ENCODE data around the gene ZNF324. TPM values are rescaled to one million over a fixed set of nuclear protein-coding genes. Genes with fewer than 3 reads are reported as not detected.
A peak's percentile ranks its signal among the peaks of the same experiment; 100 is the strongest.
"Not testable (repeated sequence)": the region's sequence is repeated elsewhere in the genome, so short reads cannot be mapped to it uniquely, and the experiment has no call there.

The ZNF324 gene
- 14.9 and 15.5 TPM in 2 replicates for total RNA-seq (2014; rRNA removed)
- polyA plus RNA-seq (2012), result 6.0 TPM

- DNase-seq (ENCODE audit: low read depth), result peak; percentile 91
Measured at GRCh38 chr19:58466760-58467589, at the start of gene ZNF324. Gene ZNF324 (plus strand): TSS chr19:58467080. CDS start chr19:58469186, 2,106 bp downstream.

DNA sequence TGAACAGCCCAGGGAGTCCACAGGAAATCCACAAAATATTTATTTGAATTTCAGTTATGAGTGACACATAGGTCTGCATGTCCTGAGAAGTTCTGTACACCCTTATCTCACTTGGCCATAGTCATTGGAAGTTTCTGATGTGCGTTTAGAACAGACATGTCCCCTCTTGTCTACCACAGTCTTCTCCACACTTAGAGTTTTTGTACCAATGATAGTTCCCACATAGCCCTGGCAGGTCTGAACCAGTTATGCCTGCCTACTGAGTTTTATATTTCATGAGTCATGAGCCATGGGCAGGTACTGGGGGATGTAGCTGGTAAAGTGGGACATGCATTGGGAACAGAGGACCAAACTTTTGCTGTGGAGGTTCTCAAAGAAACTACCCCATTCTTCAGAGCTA lies 38.3 kb upstream of the ZNF324 start:
- DNase-seq (ENCODE audit: low read depth), result no peak

DNA sequence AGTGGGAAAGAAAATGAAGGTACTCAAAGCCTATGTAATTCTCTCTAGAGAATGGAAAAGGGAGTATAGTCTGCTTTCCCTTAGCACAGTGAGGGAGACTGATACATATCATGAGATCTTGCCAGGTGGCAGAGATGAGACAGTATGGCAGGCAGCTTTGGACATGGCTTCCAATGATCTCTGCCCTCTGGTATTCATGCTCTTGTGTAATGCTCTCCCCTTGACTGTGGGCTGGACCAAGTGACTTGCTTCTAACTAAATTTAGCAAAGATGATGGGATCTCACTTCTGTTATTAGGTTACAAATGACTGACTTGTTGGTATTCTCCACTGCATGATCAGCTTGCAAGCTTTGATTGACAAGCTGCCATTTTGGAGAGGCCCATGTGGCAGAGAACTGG lies 37.1 kb upstream of the ZNF324 start:
- no peak for DNase-seq (ENCODE audit: low read depth)

DNA sequence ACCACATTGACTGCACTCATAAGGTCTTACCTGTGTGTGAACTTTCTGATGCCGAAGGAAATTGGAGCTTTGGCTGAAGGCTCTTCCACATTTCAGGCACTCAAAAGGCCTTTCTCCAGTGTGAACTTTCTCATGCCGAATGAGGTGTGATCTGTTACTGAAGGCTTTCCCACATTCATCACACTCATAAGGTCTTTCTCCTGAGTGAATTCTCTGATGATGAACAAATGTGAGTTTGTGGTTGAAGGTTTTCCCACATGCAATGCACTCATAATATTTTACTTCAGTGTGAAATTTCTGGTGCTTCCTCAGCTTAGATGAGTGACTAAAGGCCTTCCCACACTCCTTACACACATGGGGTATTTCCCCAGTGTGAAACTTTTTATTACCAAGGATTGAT lies 32.7 kb upstream of the ZNF324 start:
- DNase-seq (ENCODE audit: low read depth), result peak; percentile 25

- peak; percentile 99 for DNase-seq (ENCODE audit: low read depth)
Measured at GRCh38 chr19:58439576-58440554, 27.0 kb upstream of the ZNF324 start, which contains the start of gene ZNF132. Gene ZNF132 (minus strand): TSS chr19:58440153. CDS start chr19:58439821, 332 bp downstream.

- no peak for DNase-seq (ENCODE audit: low read depth)
Measured at GRCh38 chr19:58440556-58440955, 26.3 kb upstream of the ZNF324 start.

DNA sequence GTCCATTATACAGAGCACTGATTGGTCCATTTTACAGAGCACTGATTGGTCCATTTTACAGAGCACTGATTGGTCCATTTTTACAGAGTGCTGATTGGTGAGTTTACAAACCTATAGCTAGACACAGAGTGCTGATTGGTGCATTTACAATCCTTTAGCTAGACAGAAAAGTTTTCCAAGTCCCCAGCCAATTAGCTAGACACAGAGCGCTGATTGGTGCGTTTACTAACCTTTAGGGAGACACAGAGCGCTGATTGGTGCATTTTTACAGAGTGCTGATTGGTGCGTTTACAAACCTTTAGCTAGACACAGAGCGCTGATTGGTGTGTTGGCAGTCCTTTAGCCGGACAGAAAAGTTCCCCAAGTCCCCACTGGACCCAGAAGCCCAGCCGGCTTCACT lies 23.9 kb upstream of the ZNF324 start:
- DNase-seq (ENCODE audit: low read depth), result not testable (repeated sequence)

GRCh38 chr19:58448860-58449259 lies 18.0 kb upstream of the ZNF324 start:
- DNase-seq (ENCODE audit: low read depth), result not testable (repeated sequence)

DNA sequence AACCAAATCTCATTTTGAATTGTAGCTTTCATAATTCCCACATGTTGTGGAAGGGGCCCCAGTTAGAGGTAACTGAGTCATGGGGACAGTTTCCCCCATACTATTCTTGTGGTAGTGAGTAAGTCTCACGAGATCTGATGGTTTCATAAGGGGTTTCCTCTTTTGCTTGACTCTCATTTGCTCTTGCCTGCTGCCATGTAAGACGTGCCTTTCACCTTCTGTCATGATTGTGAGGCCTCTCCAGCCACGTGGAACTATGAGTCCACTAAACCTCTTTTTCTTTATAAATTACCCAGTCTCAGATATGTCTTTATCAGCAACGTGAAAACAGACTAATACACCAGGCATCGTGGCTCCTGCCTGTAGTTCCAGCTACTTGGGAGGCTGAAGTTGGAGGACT lies 16.9 kb upstream of the ZNF324 start:
- not testable (repeated sequence) for DNase-seq (ENCODE audit: low read depth)

DNA sequence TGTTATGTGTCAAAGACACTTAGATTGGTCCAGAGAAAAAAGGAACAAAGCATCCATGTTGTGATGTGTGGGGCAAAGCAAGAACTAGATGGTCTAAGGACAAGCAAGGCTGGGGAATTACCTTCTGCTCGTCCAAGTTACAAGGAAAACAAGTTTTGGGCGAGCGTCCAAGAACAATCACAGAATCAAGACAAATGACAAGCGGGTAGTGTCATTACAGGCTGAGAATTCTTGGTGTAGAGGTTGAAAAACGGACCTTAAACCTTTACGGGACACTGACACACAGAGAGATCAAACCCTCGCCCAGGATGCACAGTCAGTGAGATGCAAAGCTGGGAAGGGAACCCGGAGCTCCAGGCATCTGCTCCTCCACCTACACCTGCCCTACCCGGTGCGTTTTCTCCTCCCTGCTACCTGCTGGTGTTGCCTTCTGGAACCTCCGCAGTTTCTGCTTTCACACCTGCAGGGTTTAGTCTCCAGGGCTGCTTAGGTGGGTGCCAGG lies 16.0 kb upstream of the ZNF324 start:
- DNase-seq (ENCODE audit: low read depth), result no peak

DNA sequence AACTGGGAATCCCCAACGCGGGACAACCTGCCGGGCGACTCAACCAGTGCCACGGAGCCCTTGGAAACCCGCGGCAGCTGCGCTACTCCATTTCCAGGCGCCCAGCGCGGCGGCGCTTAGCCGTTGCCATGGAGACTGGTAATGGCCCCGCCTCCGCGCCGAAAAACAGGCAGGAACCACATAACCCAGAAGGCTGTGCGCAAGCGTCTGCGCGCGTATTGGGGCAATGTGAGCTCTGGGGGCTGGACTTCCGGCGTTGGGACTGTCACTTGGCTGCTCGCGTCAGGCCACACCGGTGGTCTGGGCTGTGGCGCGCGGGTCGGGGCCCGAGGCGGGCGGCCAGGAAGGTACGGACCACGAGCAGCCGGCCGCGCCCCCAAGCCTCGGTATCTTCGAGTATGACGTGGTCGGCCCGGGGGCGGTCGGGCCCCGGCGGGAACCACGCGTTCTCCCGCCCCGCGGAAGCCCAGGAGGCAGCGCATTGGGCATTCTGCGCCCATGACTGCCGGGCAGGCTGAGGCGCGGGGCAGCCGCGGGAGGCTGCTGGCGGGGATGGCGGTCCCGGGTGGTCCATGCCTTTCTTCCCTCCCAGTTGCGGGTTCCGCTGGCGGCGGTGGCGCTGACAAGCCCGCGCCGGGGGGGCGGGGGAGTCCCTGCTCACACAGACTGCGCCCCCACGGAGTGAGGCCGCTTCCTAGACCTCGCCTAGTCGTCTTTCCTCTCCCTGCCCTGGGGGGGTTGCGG lies 15.3 kb upstream of the ZNF324 start, which contains the start of gene ZNF324B:
TSS of gene ZNF324B (plus strand) at position 265 of the 744 bp plus-strand sequence. CDS start 2,080 bp downstream, outside the sequence.
- DNase-seq (ENCODE audit: low read depth), result peak; percentile 95

DNA sequence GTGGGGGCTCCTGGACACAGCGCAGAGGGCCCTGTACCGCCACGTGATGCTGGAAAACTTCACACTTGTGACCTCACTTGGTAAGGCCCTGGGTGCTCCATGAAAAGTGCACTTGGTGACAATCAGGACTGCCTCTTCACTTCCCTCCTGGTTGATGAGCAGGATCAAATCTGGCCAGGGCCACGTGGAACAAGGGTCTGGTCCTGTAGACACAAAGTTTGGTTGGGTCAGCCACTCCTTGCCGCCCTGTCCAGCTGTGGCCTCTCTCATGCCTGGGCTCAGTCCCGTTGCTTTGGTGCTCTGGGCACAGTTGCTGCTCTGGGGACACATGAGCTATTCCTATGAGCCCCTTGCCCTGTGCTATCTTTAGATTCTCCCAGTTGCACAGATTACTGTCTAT lies 13.1 kb upstream of the ZNF324 start:
- DNase-seq (ENCODE audit: low read depth), result no peak

DNA sequence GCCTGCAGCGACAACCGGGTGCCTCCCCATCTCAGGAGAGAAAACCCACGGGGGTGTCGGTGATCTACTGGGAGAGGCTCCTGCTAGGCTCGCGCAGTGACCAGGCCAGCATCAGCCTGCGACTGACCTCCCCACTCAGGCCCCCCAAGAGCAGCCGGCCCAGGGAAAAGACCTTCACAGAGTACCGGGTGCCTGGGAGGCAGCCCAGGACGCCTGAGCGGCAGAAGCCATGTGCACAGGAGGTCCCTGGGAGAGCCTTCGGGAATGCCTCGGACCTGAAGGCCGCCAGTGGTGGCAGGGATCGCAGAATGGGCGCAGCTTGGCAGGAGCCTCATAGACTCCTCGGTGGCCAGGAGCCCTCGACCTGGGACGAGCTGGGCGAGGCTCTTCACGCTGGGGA lies 11.6 kb upstream of the ZNF324 start:
- no peak for DNase-seq (ENCODE audit: low read depth)

DNA sequence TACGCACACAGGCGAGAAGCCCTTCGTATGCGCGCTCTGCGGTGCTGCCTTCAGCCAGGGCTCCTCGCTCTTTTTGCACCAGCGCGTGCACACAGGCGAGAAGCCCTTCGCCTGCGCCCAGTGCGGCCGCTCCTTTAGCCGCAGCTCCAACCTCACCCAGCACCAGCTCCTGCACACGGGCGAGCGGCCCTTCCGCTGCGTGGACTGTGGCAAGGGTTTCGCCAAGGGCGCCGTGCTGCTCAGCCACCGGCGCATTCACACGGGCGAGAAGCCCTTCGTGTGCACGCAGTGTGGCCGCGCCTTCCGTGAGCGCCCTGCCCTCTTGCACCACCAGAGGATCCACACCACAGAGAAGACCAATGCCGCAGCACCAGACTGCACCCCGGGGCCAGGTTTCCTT lies 10.8 kb upstream of the ZNF324 start:
- DNase-seq (ENCODE audit: low read depth), result no peak

GRCh38 chr19:58460039-58460438 lies 6.8 kb upstream of the ZNF324 start:
- no peak for DNase-seq (ENCODE audit: low read depth)

DNA sequence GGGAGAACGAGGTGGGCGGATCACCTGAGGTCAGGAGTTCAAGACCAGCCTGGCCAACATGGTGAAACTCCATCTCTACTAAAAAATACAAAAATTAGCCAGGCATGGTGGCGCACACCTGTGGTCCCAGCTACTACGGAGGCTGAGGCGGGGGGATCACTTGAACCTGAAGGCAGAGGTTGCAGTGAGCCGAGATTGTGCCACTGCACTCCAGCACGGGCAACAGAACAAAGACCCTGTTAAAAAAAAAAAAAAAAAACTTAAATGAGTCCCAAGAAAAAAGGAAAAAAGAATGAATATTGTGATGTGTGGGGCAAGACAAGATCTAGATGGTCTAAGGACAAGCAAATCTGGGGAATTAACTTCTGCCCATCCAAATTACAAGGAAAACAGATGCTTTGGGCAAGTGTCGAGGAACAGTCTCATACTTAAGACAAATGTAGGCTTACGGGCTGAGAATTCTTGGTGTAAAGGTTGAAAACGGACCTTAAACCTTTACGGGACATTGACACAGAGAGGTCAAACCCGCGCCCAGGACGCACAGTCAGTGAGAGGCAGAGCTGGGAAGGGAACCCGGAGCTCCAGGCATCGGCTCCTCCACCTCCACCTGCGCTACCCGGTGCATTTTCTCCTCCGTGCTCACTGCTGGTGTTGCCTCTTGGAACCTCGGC lies 656 bp upstream of the ZNF324 start:
- DNase-seq (ENCODE audit: low read depth), result no peak

- DNase-seq (ENCODE audit: low read depth), result no peak
Measured at GRCh38 chr19:58468216-58468839, 1.4 kb downstream of the ZNF324 start.

GRCh38 chr19:58469241-58470013 lies 2.5 kb downstream of the ZNF324 start:
- DNase-seq (ENCODE audit: low read depth), result no peak
